Panc1 (cell line): ENCODE data around the gene GPR173.

Experiments
- POLR2AphosphoS5 ChIP-seq: IDR thresholded peaks from 2 replicates; pipeline ENCODE4 v1.6.1; 2012; ENCODE audit warnings: mild to moderate bottlenecking, low read depth, low read length, moderate library complexity
- SIN3A ChIP-seq: IDR thresholded peaks from 2 replicates; pipeline ENCODE4 v1.6.1; 2012; ENCODE audit warnings: low read depth, mild to moderate bottlenecking, low read length, moderate library complexity, borderline replicate concordance; ENCODE audit not compliant: insufficient read depth
- TCF7L2 ChIP-seq: IDR thresholded peaks from 2 replicates; pipeline ENCODE4 v1.6.1; 2011; ENCODE audit warnings: mild to moderate bottlenecking, low read depth, low read length, inconsistent platforms
- TF ChIP-seq, protein P1 (sequence below): fragments of 450-650 bp; IDR thresholded peaks from 2 replicates; pipeline ENCODE4 v1.5.1; 2017; ENCODE audit warnings: mild to moderate bottlenecking

DNA sequence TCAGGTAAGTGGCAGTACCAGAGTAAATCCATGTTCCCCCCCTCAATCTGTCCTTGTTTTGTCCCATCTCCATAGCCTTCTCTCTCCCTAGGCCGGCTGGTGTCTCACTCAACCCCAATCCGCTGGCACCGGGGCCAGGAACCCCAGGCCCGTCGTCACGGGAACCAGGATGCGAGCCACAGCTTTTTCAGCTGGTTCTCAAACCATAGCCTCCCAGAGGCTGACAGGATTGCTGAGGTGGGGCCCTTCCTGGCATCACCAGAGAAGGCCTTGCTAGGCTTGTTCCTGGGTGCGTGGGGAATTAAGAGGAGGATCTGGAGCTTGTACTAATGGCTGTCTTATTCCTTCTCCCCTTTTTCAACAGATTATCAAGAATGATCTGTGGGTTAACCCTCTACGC is 36.3 kb downstream of the GPR173 start:
- TF ChIP-seq, protein P1, sequence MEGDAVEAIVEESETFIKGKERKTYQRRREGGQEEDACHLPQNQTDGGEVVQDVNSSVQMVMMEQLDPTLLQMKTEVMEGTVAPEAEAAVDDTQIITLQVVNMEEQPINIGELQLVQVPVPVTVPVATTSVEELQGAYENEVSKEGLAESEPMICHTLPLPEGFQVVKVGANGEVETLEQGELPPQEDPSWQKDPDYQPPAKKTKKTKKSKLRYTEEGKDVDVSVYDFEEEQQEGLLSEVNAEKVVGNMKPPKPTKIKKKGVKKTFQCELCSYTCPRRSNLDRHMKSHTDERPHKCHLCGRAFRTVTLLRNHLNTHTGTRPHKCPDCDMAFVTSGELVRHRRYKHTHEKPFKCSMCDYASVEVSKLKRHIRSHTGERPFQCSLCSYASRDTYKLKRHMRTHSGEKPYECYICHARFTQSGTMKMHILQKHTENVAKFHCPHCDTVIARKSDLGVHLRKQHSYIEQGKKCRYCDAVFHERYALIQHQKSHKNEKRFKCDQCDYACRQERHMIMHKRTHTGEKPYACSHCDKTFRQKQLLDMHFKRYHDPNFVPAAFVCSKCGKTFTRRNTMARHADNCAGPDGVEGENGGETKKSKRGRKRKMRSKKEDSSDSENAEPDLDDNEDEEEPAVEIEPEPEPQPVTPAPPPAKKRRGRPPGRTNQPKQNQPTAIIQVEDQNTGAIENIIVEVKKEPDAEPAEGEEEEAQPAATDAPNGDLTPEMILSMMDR, result no peak
- TF ChIP-seq POLR2AphosphoS5, result no peak
- TF ChIP-seq TCF7L2, result no peak
- no peak for TF ChIP-seq SIN3A
